Smooth muscle cell (in vitro differentiated cells): Measurements from ENCODE around the gene ENTREP1. TPM values are rescaled to one million over a fixed set of nuclear protein-coding genes. Genes with fewer than 3 reads are reported as not detected.

Experiments
- DNase-seq: peaks from one replicate; lab custom pipeline; 2025; ENCODE audit not compliant: unreplicated experiment; lab: John Stamatoyannopoulos, UW
- H2AFZ ChIP-seq: fragments of 200-600 bp; sonication (generic); 2 replicates; pipeline ENCODE4 v1.6.0; 2016; ENCODE audit warnings: antibody characterized with exemption, low read depth, mild to moderate bottlenecking
- H3F3A ChIP-seq: fragments of 200-600 bp; sonication (generic); 2 replicates; pipeline ENCODE4 v1.6.0; 2017; ENCODE audit warnings: antibody characterized with exemption, low read depth
- H3K27ac ChIP-seq: fragments of 200-600 bp; sonication (generic); 2 replicates; pipeline ENCODE4 v1.5.1; 2016; ENCODE audit warnings: low read depth, mild to moderate bottlenecking
- H3K27me3 ChIP-seq: fragments of 200-600 bp; sonication (generic); 2 replicates; pipeline ENCODE4 v1.6.1; 2016; ENCODE audit warnings: low read depth, mild to moderate bottlenecking
- H3K36me3 ChIP-seq: fragments of 200-600 bp; sonication (generic); 2 replicates; pipeline ENCODE4 v1.5.1; 2016; ENCODE audit warnings: low read depth
- H3K4me1 ChIP-seq: fragments of 200-600 bp; sonication (generic); 2 replicates; pipeline ENCODE4 v1.5.1; 2016; ENCODE audit warnings: low read depth
- H3K4me2 ChIP-seq: fragments of 200-600 bp; sonication (generic); 2 replicates; pipeline ENCODE4 v1.6.0; 2016; ENCODE audit warnings: mild to moderate bottlenecking
- H3K4me3 ChIP-seq: fragments of 200-600 bp; sonication (generic); 2 replicates; pipeline ENCODE4 v1.5.1; 2016; ENCODE audit warnings: mild to moderate bottlenecking
- H3K79me2 ChIP-seq: fragments of 200-600 bp; sonication (generic); 2 replicates; pipeline ENCODE4 v1.6.0; 2016; ENCODE audit warnings: low read depth, mild to moderate bottlenecking
- H3K9ac ChIP-seq: fragments of 200-600 bp; sonication (generic); 2 replicates; pipeline ENCODE4 v1.6.0; 2016; ENCODE audit warnings: low read depth
- H3K9me3 ChIP-seq: fragments of 200-600 bp; sonication (generic); replicated peaks from 2 replicates; pipeline ENCODE4 v1.5.1; 2016; ENCODE audit warnings: low read depth
- H4K20me1 ChIP-seq: fragments of 200-600 bp; sonication (generic); 2 replicates; pipeline ENCODE4 v1.6.0; 2016; ENCODE audit warnings: low read depth
- WGBS: methylation state at CpG from one replicate; pipeline ENCODE4 v1.1.7; 2016; ENCODE audit warnings: low lambda C conversion rate; 5-methylcytosine and 5-hydroxymethylcytosine counted together
- polyA plus RNA-seq: library from polyadenylated mRNA; unstranded; fragments of >200 nt; fragmentation: Nextera tagmentation; extraction: Ambion mirVana; gene quantifications from 2 replicates; pipeline ENCODE4 v1.2.1, GENCODE V29; 2016
- total RNA-seq: library from RNA; depleted of rRNA; stranded (reverse); fragments of >200 nt; gene quantifications from 2 replicates; pipeline ENCODE4 v1.2.3, GENCODE V29; 2014
- TF ChIP-seq, protein P1 (sequence below): fragments of 200-600 bp; sonication (generic); IDR thresholded peaks from 2 replicates; pipeline ENCODE4 v1.5.1; 2017; ENCODE audit warnings: borderline replicate concordance, mild to moderate bottlenecking, antibody characterized with exemption; ENCODE audit not compliant: insufficient read depth, poor library complexity, severe bottlenecking

ENTREP1 gene
- total and polyA plus RNA-seq, 2 experiments from 2014 or later, result 2.4 to 7.3 TPM

DNA sequence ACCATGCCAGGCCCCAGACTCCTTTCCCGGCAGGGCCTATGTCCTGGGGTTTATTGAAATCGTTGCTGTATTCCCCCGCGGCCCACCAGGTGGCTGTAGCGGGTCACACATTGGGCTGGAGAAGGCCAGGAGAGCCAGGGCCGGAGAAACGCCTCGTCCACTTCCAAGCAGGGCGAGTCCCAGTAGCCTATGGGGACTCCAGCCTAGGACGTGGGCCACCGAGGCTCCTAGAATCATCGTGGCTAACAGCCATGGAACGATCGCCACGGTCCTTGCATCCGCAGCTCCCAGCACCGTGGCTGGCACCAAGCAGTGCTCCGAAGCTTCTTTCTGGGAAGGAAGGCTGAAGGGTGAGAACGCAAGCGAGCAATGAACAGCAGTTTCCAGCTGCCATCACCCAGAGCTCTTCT lies 87.7 kb downstream of the ENTREP1 start:
- no peak overlapping the region for H3K4me3 ChIP-seq

DNA sequence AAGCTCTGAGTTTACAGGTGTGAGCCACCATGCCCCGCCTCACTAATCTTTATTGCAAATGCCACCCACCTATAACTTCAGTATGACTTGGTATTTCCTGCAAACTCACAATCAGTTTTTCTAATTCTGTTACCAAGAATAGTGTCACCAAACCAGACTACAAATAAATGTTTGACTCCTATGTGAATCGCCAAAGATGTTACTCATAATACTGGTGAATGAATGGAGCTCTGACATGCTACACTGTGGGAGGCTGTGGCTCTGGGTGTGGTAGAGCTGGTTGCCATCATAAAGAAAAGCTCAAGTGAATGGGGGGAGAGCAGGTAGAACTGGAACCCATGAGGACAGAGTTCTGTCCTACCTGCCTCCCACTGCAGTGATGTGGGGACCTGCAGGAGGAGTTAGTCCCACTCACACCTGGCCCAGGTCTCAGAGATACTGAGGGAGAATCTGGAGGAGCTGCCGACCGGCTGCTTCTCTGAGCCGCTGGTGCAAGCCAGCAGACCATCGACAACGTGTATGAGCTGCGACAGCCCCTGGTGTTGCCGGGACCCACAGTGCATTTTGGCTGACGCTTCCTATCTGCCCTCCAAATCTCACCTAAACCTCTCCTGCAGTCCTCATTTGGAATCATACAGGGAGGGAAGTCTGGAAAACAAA lies 95.7 kb downstream of the ENTREP1 start:
- Histone ChIP-seq H3K79me2 (no peaks in the 10 kb centered on the region), H3K4me1 (no peaks in the 10 kb centered on the region), H3K36me3 (no peaks in the 10 kb centered on the region), H3K27me3 (no peaks in the 10 kb centered on the region), H2AFZ (no peak overlapping the region), H3K4me3 (no peak overlapping the region), H3F3A (no peaks in the 10 kb centered on the region), H3K4me2 (no peak overlapping the region), H3K9ac (no peak overlapping the region), H3K9me3 (no peaks in the 10 kb centered on the region), H3K27ac (no peak overlapping the region), H4K20me1 (no peaks in the 10 kb centered on the region)
- no peak for DNase-seq
- TF ChIP-seq, protein P1, sequence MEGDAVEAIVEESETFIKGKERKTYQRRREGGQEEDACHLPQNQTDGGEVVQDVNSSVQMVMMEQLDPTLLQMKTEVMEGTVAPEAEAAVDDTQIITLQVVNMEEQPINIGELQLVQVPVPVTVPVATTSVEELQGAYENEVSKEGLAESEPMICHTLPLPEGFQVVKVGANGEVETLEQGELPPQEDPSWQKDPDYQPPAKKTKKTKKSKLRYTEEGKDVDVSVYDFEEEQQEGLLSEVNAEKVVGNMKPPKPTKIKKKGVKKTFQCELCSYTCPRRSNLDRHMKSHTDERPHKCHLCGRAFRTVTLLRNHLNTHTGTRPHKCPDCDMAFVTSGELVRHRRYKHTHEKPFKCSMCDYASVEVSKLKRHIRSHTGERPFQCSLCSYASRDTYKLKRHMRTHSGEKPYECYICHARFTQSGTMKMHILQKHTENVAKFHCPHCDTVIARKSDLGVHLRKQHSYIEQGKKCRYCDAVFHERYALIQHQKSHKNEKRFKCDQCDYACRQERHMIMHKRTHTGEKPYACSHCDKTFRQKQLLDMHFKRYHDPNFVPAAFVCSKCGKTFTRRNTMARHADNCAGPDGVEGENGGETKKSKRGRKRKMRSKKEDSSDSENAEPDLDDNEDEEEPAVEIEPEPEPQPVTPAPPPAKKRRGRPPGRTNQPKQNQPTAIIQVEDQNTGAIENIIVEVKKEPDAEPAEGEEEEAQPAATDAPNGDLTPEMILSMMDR, result no peak
- 85% methylated on average over 10 of the region's 10 CpGs for WGBS

More for the DNA sequence above, 87.7 kb downstream of the ENTREP1 start:
- Histone ChIP-seq H2AFZ (peak overlapping the region; percentile 66), H3K4me1 (peaks cover 7% of the 10 kb centered on the region), H3K9ac (no peak overlapping the region), H3K9me3 (no peaks in the 10 kb centered on the region), H3K27ac (no peak overlapping the region), H3K36me3 (no peaks in the 10 kb centered on the region), H3K27me3 (no peaks in the 10 kb centered on the region), H4K20me1 (no peaks in the 10 kb centered on the region), H3F3A (no peaks in the 10 kb centered on the region), H3K79me2 (no peaks in the 10 kb centered on the region), H3K4me2 (peak overlapping the region; percentile 76)
- 34% methylated on average over 20 of the region's 20 CpGs for WGBS
- TF ChIP-seq, protein P1, result peak; percentile 58
- DNase-seq, result peak; percentile 9

DNA sequence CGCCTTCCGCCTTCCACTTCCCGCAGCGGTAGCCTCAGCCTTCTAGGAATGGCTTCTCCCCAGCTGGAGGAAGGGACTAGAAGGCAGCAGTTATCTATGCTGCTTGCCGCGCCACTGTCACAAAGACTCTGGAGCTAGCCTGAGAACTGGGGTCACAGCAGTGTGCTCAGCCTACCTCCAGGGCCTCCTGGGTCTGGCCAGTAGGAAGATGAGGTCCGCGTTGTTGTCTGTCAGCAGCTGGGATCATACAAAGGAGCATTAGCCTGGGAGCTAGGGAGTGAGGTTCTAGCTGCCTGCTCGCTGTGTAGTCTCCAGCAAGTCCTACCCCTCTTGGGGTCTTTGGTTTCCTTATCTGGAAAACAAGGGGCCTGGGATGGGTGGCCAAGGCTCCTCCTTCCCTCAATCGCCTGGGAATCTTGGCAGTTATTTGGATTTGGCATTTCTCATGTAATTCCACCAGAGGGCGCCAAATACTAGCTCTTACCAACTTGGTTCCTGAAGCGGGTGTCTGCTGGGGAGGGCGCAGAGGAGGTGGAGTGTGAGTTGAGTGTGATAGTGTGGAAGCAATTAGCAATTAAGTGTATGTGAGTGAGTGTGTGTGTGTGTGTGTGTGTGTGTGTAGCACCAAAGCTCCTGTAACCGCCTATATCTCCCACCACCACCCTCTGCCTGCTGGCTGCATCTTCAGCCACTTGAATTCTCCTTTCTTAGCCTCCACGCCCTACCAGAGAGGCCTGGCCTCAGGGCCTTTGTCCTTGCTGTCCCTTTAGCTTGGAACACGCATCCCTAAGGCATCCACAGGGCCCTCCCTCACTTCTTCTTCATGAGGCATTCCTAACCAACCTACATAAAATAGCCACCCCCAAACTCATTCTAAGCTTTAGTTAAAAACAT lies 97.1 kb downstream of the ENTREP1 start:
- TF ChIP-seq, protein P1, result peak; percentile 78

More for the DNA sequence above, 97.1 kb downstream of the ENTREP1 start:
- Histone ChIP-seq H3K36me3 (no peaks in the 10 kb centered on the region), H3K27me3 (no peaks in the 10 kb centered on the region), H3K27ac (no peak overlapping the region), H4K20me1 (no peaks in the 10 kb centered on the region), H3K79me2 (no peaks in the 10 kb centered on the region), H2AFZ (no peak overlapping the region), H3K4me1 (no peaks in the 10 kb centered on the region), H3F3A (no peaks in the 10 kb centered on the region), H3K9ac (no peak overlapping the region), H3K4me2 (no peak overlapping the region), H3K4me3 (no peak overlapping the region), H3K9me3 (no peaks in the 10 kb centered on the region)
- 57% methylated on average over 16 of the region's 16 CpGs for WGBS
- DNase-seq, result no peak
